Uterus (tissue), 4 donors: ENCODE results near the gene CAMTA1. TPM values are rescaled to one million over a fixed set of nuclear protein-coding genes. Genes with fewer than 3 reads are reported as not detected.

Source experiments
- DNase-seq, 2 donors: peaks; one replicate each; pipeline ENCODE4 v3.0.0-alpha.2; 2019 to 2020
- H3K27ac ChIP-seq, 2 donors: fragments of 200-600 bp; sonication (generic); 1 replicate in 1 of 2; 2 replicates in 1 of 2; pipeline ENCODE4 v1.5.1; 2016 to 2018
- H3K27me3 ChIP-seq, 2 donors: fragments of 200-600 bp; sonication (generic); one replicate each; pipeline ENCODE4 v1.5.1; 2018 to 2019; ENCODE audit warnings: control low read depth in 1 of 2
- H3K36me3 ChIP-seq, 2 donors: fragments of 200-600 bp; sonication (generic); one replicate each; pipeline ENCODE4 v1.5.1; 2019; ENCODE audit warnings: control low read depth in 1 of 2
- H3K4me1 ChIP-seq, 2 donors: fragments of 200-600 bp; sonication (generic); one replicate each; pipeline ENCODE4 v1.5.1; 2018 to 2019; ENCODE audit warnings: control low read depth in 1 of 2
- H3K4me3 ChIP-seq, 2 donors: fragments of 200-600 bp; sonication (generic); 1 replicate in 1 of 2; 2 replicates in 1 of 2; pipeline ENCODE4 v1.5.1; 2018 to 2019; ENCODE audit warnings: mild to moderate bottlenecking in 1 of 2
- H3K9me3 ChIP-seq, 2 donors: fragments of 200-600 bp; sonication (generic); one replicate each; pipeline ENCODE4 v1.5.1; 2019; ENCODE audit warnings: control low read depth in 1 of 2
- CTCF ChIP-seq, 4 experiments: fragments of 200-600 bp in 2 of 4; fragments of 450-650 bp in 2 of 4; sonication (generic) in 2 of 4; IDR thresholded peaks; one replicate each; pipeline ENCODE4 v1.5.1; 2016 to 2019; ENCODE audit warnings: antibody characterized with exemption in 4 of 4, mild to moderate bottlenecking in 2 of 4, moderate library complexity in 1 of 4
- POLR2A ChIP-seq, 2 donors: fragments of 450-650 bp; IDR thresholded peaks; one replicate each; pipeline ENCODE4 v1.6.1; 2016; ENCODE audit warnings: antibody characterized with exemption in 2 of 2, mild to moderate bottlenecking in 1 of 2, moderate library complexity in 1 of 2
- intact Hi-C: fragments of 100-400 bp; cut with DNase I; formaldehyde crosslinking; loops from one replicate; pipeline ENCODE4 v1.15.1; 2023; ENCODE audit warnings: low total_unique reads
- total RNA-seq, 4 donors: library from RNA; depleted of rRNA in 3 of 4; stranded (reverse); fragments of >200 nt in 3 of 4; gene quantifications; one replicate each; pipeline versions ENCODE4 v1.1.0 to v1.2.4, GENCODE V29; 2014 to 2023
- donor health status: DM: yes; HTN: yes; CAD: no.

Gene CAMTA1
- total RNA-seq, 4 donors from 2014 or later: 29.7 to 427 (median 64.8) TPM

GRCh38 chr1:7675431-7676273, 890.4 kb downstream of the CAMTA1 start:
- TF ChIP-seq CTCF (IDR thresholded peaks at IDR 0.05): no peak
- Histone ChIP-seq H3K27me3 (no peaks in the 10 kb centered on the region), H3K36me3 (no peaks in the 10 kb centered on the region), H3K4me3 (no peak overlapping the region), H3K4me1 (no peaks in the 10 kb centered on the region), H3K9me3 (no peaks in the 10 kb centered on the region), H3K27ac (no peak overlapping the region)
- DNase-seq: no peak
- intact Hi-C loops: no loop called here

- Histone ChIP-seq H3K4me3 (no peak overlapping the region), H3K27ac (no peak overlapping the region), H3K36me3 (no peaks in the 10 kb centered on the region), H3K27me3 (no peaks in the 10 kb centered on the region), H3K9me3 (no peaks in the 10 kb centered on the region), H3K4me1 (no peaks in the 10 kb centered on the region)
- DNase-seq: no peak
- intact Hi-C loops: no loop called here
- TF ChIP-seq POLR2A (IDR thresholded peaks at IDR 0.05) (no peak), CTCF (IDR thresholded peaks at IDR 0.05) (no peak)
These were observed 891.2 kb downstream of the CAMTA1 start for GRCh38 chr1:7676274-7676945.

- no peak for DNase-seq
- TF ChIP-seq CTCF (IDR thresholded peaks at IDR 0.05) (no peak), POLR2A (IDR thresholded peaks at IDR 0.05) (no peak)
- no peaks in the 10 kb centered on the region for H3K36me3 ChIP-seq
- no peak overlapping the region for H3K4me3 ChIP-seq
- H3K9me3 ChIP-seq: no peaks in the 10 kb centered on the region
- H3K27me3 ChIP-seq: no peaks in the 10 kb centered on the region
- intact Hi-C loops: no loop called here
- no peak overlapping the region for H3K27ac ChIP-seq
- no peaks in the 10 kb centered on the region for H3K4me1 ChIP-seq
These were observed 891.9 kb downstream of the CAMTA1 start for GRCh38 chr1:7677111-7677510.

DNA sequence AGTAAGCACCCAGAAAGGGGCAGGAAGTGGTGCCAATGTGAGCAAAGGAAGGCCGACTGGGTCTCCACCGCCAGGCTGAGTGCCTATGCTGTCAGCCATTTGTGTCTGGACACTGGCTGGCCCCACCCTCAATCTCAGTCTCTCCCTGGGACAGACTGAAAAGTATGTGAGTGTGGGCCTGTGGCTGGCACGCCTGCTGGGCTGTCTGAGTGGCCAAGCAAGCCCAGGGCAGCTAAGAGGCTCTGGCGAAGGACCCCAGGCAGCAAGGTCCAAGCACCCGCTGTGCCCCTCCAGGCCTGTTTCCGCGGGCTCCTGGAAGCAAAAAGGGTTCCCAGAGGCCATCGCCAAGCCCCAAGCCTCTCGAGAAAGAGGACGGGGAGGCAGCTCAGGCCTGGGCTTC, 892.6 kb downstream of the CAMTA1 start:
- no peak for DNase-seq
- Histone ChIP-seq H3K4me3 (no peak overlapping the region), H3K9me3 (no peaks in the 10 kb centered on the region), H3K36me3 (no peaks in the 10 kb centered on the region), H3K27me3 (no peaks in the 10 kb centered on the region), H3K4me1 (no peaks in the 10 kb centered on the region), H3K27ac (no peak overlapping the region)
- TF ChIP-seq POLR2A (IDR thresholded peaks at IDR 0.05) (no peak), CTCF (IDR thresholded peaks at IDR 0.05) (no peak)
- intact Hi-C loops: no loop called here

GRCh38 chr1:7678491-7679158, 893.4 kb downstream of the CAMTA1 start:
- TF ChIP-seq POLR2A (IDR thresholded peaks at IDR 0.05) (no peak), CTCF (IDR thresholded peaks at IDR 0.05) (no peak)
- intact Hi-C loops: no loop called here
- DNase-seq: no peak
- Histone ChIP-seq H3K9me3 (no peaks in the 10 kb centered on the region), H3K4me1 (no peaks in the 10 kb centered on the region), H3K27ac (no peak overlapping the region), H3K36me3 (no peaks in the 10 kb centered on the region), H3K27me3 (no peaks in the 10 kb centered on the region), H3K4me3 (no peak overlapping the region)
